H9 (cell line): ENCODE results near the gene EDARADD. TPM values are rescaled to one million over a fixed set of nuclear protein-coding genes. Genes with fewer than 3 reads are reported as not detected.

ENCODE experiments used
- DNase-seq: peaks from one replicate; pipeline ENCODE4 v3.0.0-alpha.2; 2017
- H2AFZ ChIP-seq: one replicate; pipeline ENCODE4 v1.6.1; 2013; ENCODE audit warnings: mild to moderate bottlenecking, low read length, control low read depth, moderate library complexity
- H2AK5ac ChIP-seq: 2 replicates; pipeline ENCODE4 v1.6.1; 2013; ENCODE audit warnings: low read length, control low read depth, mixed read lengths; ENCODE audit not compliant: insufficient read length
- H2BK120ac ChIP-seq: one replicate; pipeline ENCODE4 v1.6.1; 2013; ENCODE audit warnings: low read depth, mild to moderate bottlenecking, low read length, control low read depth, inconsistent platforms; ENCODE audit not compliant: poor library complexity, severe bottlenecking
- H2BK12ac ChIP-seq: 2 replicates; pipeline ENCODE4 v1.6.1; 2013; ENCODE audit warnings: low read length, control low read depth, mixed read lengths, low read depth; ENCODE audit not compliant: insufficient read length
- H2BK15ac ChIP-seq: 2 replicates; pipeline ENCODE4 v1.6.1; 2013; ENCODE audit warnings: low read depth, low read length, control low read depth
- H2BK20ac ChIP-seq: one replicate; pipeline ENCODE4 v1.6.1; 2013; ENCODE audit warnings: low read depth, mild to moderate bottlenecking, low read length, control low read depth, inconsistent platforms; ENCODE audit not compliant: poor library complexity, severe bottlenecking
- H2BK5ac ChIP-seq: 2 replicates; pipeline ENCODE4 v1.6.1; 2013; ENCODE audit warnings: low read length, control low read depth, mixed read lengths; ENCODE audit not compliant: insufficient read length
- H3K14ac ChIP-seq: 2 replicates; pipeline ENCODE4 v1.6.1; 2013; ENCODE audit warnings: low read length, control low read depth; ENCODE audit not compliant: insufficient read depth
- H3K18ac ChIP-seq: 2 replicates; pipeline ENCODE4 v1.6.1; 2013; ENCODE audit warnings: low read depth, mild to moderate bottlenecking, mixed read lengths, low read length, control low read depth; ENCODE audit not compliant: insufficient read length
- H3K23ac ChIP-seq: 2 replicates; pipeline ENCODE4 v1.6.1; 2013; ENCODE audit warnings: low read length, control low read depth, mixed read lengths, low read depth; ENCODE audit not compliant: insufficient read length
- H3K23me2 ChIP-seq: 2 replicates; pipeline ENCODE4 v1.6.1; 2013; ENCODE audit warnings: low read depth, mild to moderate bottlenecking, mixed read lengths, low read length, control low read depth; ENCODE audit not compliant: insufficient read length, poor library complexity, severe bottlenecking
- H3K27ac ChIP-seq: 2 replicates; pipeline ENCODE4 v1.5.1; 2013; ENCODE audit warnings: low read length, control low read depth, mixed read lengths, low read depth; ENCODE audit not compliant: insufficient read length
- H3K27me3 ChIP-seq: 2 replicates; pipeline ENCODE4 v1.6.1; 2013; ENCODE audit warnings: low read length, control low read depth, inconsistent platforms; ENCODE audit not compliant: insufficient read depth
- H3K4ac ChIP-seq: 2 replicates; pipeline ENCODE4 v1.6.1; 2013; ENCODE audit warnings: low read depth, mild to moderate bottlenecking, control low read depth, inconsistent platforms, low read length, moderate library complexity
- H3K4me1 ChIP-seq: 2 replicates; pipeline ENCODE4 v1.6.1; 2013; ENCODE audit warnings: low read length, control low read depth, inconsistent platforms; ENCODE audit not compliant: insufficient read depth
- H3K4me2 ChIP-seq: 2 replicates; pipeline ENCODE4 v1.6.1; 2013; ENCODE audit warnings: low read length, control low read depth, mixed read lengths; ENCODE audit not compliant: insufficient read length, insufficient read depth
- H3K56ac ChIP-seq: 2 replicates; pipeline ENCODE4 v1.6.1; 2013; ENCODE audit warnings: low read depth, mild to moderate bottlenecking, mixed read lengths, low read length, control low read depth; ENCODE audit not compliant: insufficient read length
- H3K79me1 ChIP-seq: 2 replicates; pipeline ENCODE4 v1.6.1; 2013; ENCODE audit warnings: low read depth, mild to moderate bottlenecking, moderate library complexity, low read length, control low read depth, inconsistent platforms; ENCODE audit not compliant: insufficient read depth, poor library complexity, severe bottlenecking
- H3K79me2 ChIP-seq: 2 replicates; pipeline ENCODE4 v1.6.1; 2013; ENCODE audit warnings: low read length, control low read depth, inconsistent platforms; ENCODE audit not compliant: insufficient read depth
- H3K9ac ChIP-seq: 2 replicates; pipeline ENCODE4 v1.6.1; 2013; ENCODE audit warnings: low read length, control low read depth, mixed read lengths; ENCODE audit not compliant: insufficient read length; ENCODE audit errors: extremely low read depth
- H3K9me3 ChIP-seq: one replicate; pipeline ENCODE4 v1.6.1; 2013; ENCODE audit warnings: low read depth, low read length, inconsistent platforms; ENCODE audit not compliant: control insufficient read depth
- H3T11ph ChIP-seq: one replicate; pipeline ENCODE4 v1.6.1; 2013; ENCODE audit warnings: mild to moderate bottlenecking, low read length, control low read depth, inconsistent platforms
- H4K20me1 ChIP-seq: one replicate; pipeline ENCODE4 v1.6.1; 2013; ENCODE audit not compliant: control insufficient read depth, insufficient read length, insufficient read depth
- H4K5ac ChIP-seq: 2 replicates; pipeline ENCODE4 v1.6.1; 2013; ENCODE audit warnings: low read depth, mild to moderate bottlenecking, mixed read lengths, low read length, control low read depth; ENCODE audit not compliant: insufficient read length
- H4K8ac ChIP-seq: replicated peaks from 2 replicates; pipeline ENCODE4 v1.6.1; 2013; ENCODE audit warnings: low read length, control low read depth, mixed read lengths, low read depth; ENCODE audit not compliant: insufficient read length
- H4K91ac ChIP-seq: 2 replicates; pipeline ENCODE4 v1.6.1; 2013; ENCODE audit warnings: low read depth, mild to moderate bottlenecking, moderate library complexity, mixed read lengths, low read length, control low read depth; ENCODE audit not compliant: insufficient read length
- H3K27ac Mint-ChIP-seq, 3 experiments: 2 replicates in 2 of 3; 3 replicates in 1 of 3; pipeline ENCODE4 v1.8.0; 2020 to 2021; ENCODE audit warnings: mixed read lengths in 3 of 3, mild to moderate bottlenecking in 1 of 3, moderate library complexity in 1 of 3
- H3K27me3 Mint-ChIP-seq: 2 replicates; pipeline ENCODE4 v1.8.0; 2021; ENCODE audit warnings: low read depth, mild to moderate bottlenecking, moderate library complexity, mixed read lengths
- H3K36me3 Mint-ChIP-seq, 3 experiments: 2 replicates in 2 of 3; 3 replicates in 1 of 3; pipeline ENCODE4 v1.8.0; 2020 to 2021; ENCODE audit warnings: low read depth in 3 of 3, mixed read lengths in 3 of 3; ENCODE audit not compliant: insufficient read depth in 1 of 3
- H3K4me1 Mint-ChIP-seq, 2 experiments: 2 replicates each; pipeline ENCODE4 v1.8.0; 2020; ENCODE audit warnings: mixed read lengths in 2 of 2
- H3K4me3 Mint-ChIP-seq, 2 experiments: 2 replicates in 1 of 2; 3 replicates in 1 of 2; pipeline ENCODE4 v1.8.0; 2020 to 2021; ENCODE audit warnings: mild to moderate bottlenecking in 2 of 2, mixed read lengths in 2 of 2, moderate library complexity in 1 of 2
- H3K9me3 Mint-ChIP-seq, 2 experiments: 2 replicates in 1 of 2; 3 replicates in 1 of 2; pipeline ENCODE4 v1.8.0; 2020; ENCODE audit warnings: mild to moderate bottlenecking in 2 of 2, mixed read lengths in 2 of 2, moderate library complexity in 1 of 2
- WGBS: extraction: QIAGEN DNeasy Blood & Tissue Kit; methylation state at CpG from one replicate; pipeline ENCODE4 v1.1.7; 2013; ENCODE audit warnings: missing lambda C conversion rate, low lambda C conversion rate, mixed read lengths; ENCODE audit not compliant: insufficient read length; ENCODE audit errors: extremely low coverage; 5-methylcytosine and 5-hydroxymethylcytosine counted together
- total RNA-seq: library from RNA; stranded (reverse); gene quantifications from 2 replicates; pipeline ENCODE4 v1.2.1, GENCODE V29; 2021
- TF ChIP-seq, protein P1 (sequence below): fragments of 200-600 bp; sonication (generic); conservative IDR thresholded peaks from 3 replicates; pipeline ENCODE4 v1.8.0; 2021; ENCODE audit warnings: antibody characterized with exemption, mild to moderate bottlenecking

Gene EDARADD
- total RNA-seq, 1 experiment from 2014 or later: 3.8 TPM

DNA sequence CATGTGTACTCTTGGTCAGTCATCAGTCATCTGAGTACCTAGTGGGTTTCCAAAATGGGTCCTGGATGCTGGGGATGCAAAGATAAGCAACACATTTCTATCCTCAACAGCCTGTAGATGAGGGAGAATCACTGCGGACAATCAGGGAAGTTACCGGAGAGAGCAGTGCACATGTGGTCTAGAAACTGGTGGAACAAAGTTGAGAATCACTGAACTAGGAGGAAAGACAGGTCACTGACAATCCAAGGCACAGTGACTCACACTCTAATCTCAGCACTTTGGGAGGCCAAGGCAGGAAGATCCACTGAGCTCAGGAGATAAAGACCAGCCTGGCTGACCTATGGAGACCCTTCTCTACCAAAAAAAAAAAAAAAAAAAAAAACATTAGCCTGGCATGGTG, 98.3 kb downstream of the EDARADD start:
- no peak overlapping the region for H2BK20ac ChIP-seq
- H3K23ac ChIP-seq: no peak overlapping the region
- no peaks in the 10 kb centered on the region for H3K9me3 Mint-ChIP-seq
- H3K27ac Mint-ChIP-seq: no peak overlapping the region
- no peak overlapping the region for H3K9ac ChIP-seq
- TF ChIP-seq, protein P1, sequence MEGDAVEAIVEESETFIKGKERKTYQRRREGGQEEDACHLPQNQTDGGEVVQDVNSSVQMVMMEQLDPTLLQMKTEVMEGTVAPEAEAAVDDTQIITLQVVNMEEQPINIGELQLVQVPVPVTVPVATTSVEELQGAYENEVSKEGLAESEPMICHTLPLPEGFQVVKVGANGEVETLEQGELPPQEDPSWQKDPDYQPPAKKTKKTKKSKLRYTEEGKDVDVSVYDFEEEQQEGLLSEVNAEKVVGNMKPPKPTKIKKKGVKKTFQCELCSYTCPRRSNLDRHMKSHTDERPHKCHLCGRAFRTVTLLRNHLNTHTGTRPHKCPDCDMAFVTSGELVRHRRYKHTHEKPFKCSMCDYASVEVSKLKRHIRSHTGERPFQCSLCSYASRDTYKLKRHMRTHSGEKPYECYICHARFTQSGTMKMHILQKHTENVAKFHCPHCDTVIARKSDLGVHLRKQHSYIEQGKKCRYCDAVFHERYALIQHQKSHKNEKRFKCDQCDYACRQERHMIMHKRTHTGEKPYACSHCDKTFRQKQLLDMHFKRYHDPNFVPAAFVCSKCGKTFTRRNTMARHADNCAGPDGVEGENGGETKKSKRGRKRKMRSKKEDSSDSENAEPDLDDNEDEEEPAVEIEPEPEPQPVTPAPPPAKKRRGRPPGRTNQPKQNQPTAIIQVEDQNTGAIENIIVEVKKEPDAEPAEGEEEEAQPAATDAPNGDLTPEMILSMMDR: no peak
- no peaks in the 10 kb centered on the region for H3K79me2 ChIP-seq
- no peak overlapping the region for H2BK12ac ChIP-seq
- no peak overlapping the region for H4K8ac ChIP-seq
- H3K27me3 ChIP-seq: no peaks in the 10 kb centered on the region
- H2AK5ac ChIP-seq: no peak overlapping the region
- H3K4me1 Mint-ChIP-seq: peaks cover 13 to 19% of the 10 kb centered on the region in 2 experiments
- H3K4me1 ChIP-seq: peaks cover 4% of the 10 kb centered on the region; the same call in 1 of the 2 replicates
- H3K79me1 ChIP-seq: no peaks in the 10 kb centered on the region
- no peak overlapping the region for H2AFZ ChIP-seq
- no peaks in the 10 kb centered on the region; the same call in 1 of the 2 replicates for H3K27me3 Mint-ChIP-seq
- no peak overlapping the region for H3K14ac ChIP-seq
- H3K23me2 ChIP-seq: no peaks in the 10 kb centered on the region
- H4K91ac ChIP-seq: no peak overlapping the region
- H3K36me3 Mint-ChIP-seq: no peaks in the 10 kb centered on the region
- H3K9me3 ChIP-seq: no peaks in the 10 kb centered on the region
- no peaks in the 10 kb centered on the region for H4K20me1 ChIP-seq
- no peak overlapping the region for H3T11ph ChIP-seq
- no peak for DNase-seq
- H2BK5ac ChIP-seq: no peak overlapping the region
- H3K18ac ChIP-seq: no peak overlapping the region
- no CpG with 5 or more reads among the region's 2 CpGs for WGBS
- H3K4me3 Mint-ChIP-seq: no peak overlapping the region
- no peak overlapping the region for H4K5ac ChIP-seq
- no peak overlapping the region for H2BK15ac ChIP-seq
- H3K4me2 ChIP-seq: no peak overlapping the region
- no peak overlapping the region for H3K27ac ChIP-seq
- H3K56ac ChIP-seq: no peak overlapping the region
- H3K4ac ChIP-seq: no peak overlapping the region
- H2BK120ac ChIP-seq: no peak overlapping the region
